HG03175 (cell line): ENCODE results near the gene ANKRD13A.
"Not testable (repeated sequence)": the region's sequence is repeated elsewhere in the genome, so short reads cannot be mapped to it uniquely, and the experiment has no call there.

ENCODE experiments used
- ATAC-seq: cut with Tn5 transposase; IDR thresholded peaks from one replicate; pipeline ENCODE4 v1.9.1; 2021; ENCODE audit warnings: mild to moderate bottlenecking, moderate library complexity; ENCODE audit not compliant: unreplicated experiment

ANKRD13A gene

GRCh38 chr12:110047297-110047940 lies 48.2 kb downstream of the ANKRD13A start:
- ATAC-seq, result no peak

DNA sequence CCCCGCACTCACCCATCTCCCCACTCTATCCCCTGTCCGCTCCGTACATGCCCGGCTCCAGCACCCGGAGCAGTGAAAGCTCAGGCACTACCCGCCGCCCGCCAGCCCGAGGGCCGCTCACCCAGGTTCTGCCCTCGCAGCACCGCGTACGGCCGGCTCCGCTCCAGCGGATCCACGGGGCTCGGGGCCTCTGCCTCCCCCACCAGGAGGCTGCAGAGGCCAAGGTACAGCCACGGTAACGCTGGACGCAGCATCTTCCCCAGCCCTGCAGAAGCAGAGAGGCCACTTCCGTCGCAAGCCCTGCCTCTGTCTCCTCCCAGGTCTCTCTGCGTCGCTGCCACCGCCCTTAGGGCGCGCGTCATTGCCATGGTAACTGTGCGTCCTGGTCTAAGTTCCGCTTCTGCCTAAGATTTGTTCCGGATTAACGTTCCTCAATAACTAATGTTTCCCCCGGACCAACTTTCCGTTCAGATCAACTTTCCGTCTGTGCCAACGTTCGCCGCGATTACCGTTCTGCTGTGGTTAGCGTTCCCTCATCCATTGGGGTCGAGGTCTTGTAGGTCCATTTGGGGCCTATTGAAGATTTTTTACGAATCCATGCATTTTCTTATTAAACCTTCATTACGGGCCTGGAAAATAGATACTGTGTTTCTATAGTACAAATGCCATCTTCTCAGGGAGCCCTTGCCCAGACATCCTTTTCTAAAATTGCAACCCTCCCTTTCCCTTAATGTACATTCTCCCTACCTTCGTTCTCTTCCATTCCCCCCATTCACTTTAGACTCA lies 49.2 kb downstream of the ANKRD13A start, which contains the start of gene C12orf76:
Gene C12orf76 (minus strand): TSS at position 281 of the 786 bp plus-strand sequence. CDS start 27 bp downstream, at position 254.
- peak; percentile 98 for ATAC-seq

DNA sequence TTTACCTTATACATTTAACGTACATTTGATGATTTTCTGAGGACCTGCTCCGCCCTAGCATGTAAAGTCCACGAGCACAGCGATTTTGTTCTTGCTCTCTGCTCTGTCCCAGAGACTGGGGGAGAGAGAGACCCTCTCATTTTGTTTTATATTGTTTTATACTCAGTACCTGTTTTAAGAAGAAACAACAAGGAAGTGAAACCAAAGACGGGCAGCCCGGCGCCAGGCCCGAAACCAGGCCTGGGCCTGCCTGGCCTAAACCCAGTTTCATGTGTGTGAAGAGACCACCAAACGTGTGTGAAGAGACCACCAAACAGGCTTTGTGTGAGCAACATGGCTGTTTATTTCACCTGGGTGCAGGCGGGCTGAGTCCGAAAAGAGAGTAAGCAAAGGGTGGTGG lies 49.8 kb downstream of the ANKRD13A start:
- ATAC-seq, result peak; percentile 29

DNA sequence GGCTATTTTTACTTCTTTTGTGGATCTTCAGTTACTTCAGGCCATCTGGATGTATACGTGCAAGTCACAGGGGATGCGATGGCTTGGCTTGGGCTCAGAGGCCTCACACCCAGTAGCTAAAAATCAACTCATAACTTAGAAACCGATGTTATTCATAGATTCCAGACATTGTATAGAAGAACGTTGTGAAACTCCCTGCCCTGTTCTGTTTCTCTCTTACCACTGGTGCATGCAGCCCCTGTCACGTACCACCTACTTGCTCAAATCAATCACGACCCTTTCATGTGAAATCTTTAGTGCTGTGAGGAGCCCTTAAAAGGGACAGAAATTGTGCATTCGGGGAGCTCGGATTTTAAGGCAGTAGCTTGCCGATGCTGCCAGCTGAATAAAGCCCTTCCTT lies 50.4 kb downstream of the ANKRD13A start:
- not testable (repeated sequence) for ATAC-seq

- no peak for ATAC-seq
Observed at GRCh38 chr12:110050927-110051326, 51.7 kb downstream of the ANKRD13A start.

DNA sequence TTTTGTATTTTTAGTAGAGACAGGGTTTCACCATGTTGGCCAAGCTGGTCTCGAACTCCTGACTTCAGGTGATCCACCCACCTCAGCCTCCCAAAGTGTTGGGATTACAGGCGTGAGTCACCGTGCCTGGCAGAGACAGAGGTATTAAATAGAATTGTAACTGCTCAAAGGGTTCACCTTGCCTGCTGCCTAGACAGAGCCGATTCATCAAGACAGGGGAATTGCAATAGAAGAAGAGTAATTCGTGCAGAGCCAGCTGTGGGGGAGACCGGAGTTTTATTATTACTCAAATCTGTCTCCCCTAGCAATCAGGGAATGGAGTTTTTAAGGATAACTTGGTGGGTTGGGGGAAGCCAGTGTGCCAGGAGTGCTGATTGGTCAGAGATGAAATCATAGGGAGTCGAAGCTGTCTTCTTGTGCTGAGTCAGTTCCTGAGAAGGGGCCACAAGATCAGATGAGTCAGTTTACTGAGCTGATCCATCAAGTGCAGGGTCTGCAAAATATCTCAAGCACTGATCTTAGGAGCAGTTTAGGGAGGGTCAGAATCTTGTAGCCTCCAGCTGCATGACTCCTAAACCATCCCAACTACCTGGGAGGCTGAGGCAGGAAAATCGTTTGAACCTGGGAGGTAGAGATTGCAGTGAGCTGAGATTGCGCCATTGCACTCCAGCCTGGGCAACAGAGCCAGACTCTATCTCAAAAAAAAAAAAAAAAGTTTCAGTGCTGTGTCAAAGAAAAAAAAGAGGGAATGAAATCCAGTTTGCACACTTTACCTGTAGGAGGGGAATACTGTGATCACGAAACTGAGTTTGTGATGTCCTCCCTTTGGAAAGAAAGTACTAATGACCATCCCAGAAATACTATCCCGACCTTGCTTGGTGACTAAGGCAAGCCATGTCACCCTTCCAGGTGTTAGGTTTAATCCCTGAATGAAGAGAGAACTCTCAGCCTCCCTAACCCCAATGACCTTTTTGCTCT lies 56.4 kb downstream of the ANKRD13A start:
- not testable (repeated sequence) for ATAC-seq

DNA sequence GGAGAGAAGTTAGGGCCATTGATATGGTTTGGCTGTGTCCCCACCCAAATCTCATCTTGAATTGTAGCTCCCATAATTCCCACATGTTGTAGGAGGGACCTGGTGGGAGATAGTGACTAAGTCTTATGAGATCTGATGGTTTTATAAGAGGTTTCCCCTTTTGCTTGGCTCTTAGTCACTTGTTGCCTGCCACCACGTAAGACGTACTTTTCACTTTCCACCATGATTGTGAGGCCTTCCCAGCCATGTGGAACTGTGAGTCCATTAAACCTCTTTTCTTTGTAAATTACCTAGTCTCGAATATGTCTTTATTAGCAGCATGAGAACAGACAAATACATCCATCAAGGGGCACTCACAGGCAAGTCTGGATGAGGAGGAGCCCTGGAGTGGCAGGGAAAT lies 57.4 kb downstream of the ANKRD13A start:
- not testable (repeated sequence) for ATAC-seq

DNA sequence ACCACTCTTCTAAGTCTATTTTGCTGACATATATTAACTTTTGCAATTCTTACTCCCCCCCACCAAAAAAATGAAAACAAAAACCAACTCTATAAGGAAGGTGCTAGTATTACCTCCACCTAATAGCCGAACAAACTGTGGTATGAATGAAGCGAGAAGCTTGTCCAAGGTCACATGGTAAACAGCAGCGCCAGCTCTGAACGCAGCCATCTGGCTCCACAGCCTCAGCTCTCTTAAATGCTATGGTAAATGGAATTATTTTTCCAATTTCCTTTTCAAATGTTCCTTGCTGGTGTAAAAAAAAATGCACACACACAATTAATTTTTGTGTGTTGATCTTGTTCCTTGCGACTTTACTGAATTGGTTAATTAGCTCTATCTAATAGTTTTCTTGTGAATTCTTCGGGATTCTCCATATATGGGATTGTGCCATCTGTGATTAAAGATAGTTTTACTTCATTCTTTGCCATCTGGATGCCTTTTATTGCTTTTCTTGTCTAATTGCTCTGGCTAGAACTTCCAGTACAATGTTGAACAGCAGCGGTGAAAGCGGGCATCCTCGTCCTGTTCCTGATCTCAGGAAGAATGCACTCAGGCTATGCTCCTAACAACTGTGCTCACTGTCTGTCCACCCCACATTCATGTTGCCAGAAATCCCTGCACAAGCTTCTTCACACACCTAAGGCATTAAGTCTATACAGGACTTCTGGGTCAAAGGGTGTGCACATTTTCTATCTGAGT lies 59.8 kb downstream of the ANKRD13A start:
- ATAC-seq, result no peak

GRCh38 chr12:110059651-110060000 lies 60.4 kb downstream of the ANKRD13A start:
- ATAC-seq, result no peak

- ATAC-seq, result no peak
Observed at GRCh38 chr12:110062241-110062640, 63.0 kb downstream of the ANKRD13A start.

DNA sequence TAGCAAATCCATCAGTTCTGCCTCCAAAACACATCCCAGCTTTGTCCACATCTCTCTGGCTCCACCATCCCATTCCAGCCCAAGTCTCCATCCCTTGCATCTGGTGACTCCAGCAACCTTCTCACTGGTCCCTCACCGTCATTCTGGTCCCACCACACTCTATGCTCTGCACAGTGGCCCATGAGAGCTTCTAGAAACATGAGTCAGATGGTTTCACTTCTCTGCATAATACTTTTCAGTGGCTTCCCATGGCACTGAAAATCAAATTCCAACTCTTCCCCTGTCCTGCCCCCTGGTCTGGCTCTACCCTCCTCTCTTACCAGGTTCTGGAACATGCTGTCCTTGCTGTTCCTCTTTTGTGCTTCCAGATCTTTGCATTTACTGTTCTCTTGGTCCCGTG lies 66.3 kb downstream of the ANKRD13A start:
- no peak for ATAC-seq

GRCh38 chr12:110067531-110067930 lies 68.3 kb downstream of the ANKRD13A start:
- no peak for ATAC-seq

GRCh38 chr12:110068115-110068514 lies 68.9 kb downstream of the ANKRD13A start:
- ATAC-seq, result not testable (repeated sequence)

GRCh38 chr12:110068654-110069053 lies 69.4 kb downstream of the ANKRD13A start:
- ATAC-seq, result no peak

- no peak for ATAC-seq
Observed at GRCh38 chr12:110071504-110071903, 72.3 kb downstream of the ANKRD13A start.

DNA sequence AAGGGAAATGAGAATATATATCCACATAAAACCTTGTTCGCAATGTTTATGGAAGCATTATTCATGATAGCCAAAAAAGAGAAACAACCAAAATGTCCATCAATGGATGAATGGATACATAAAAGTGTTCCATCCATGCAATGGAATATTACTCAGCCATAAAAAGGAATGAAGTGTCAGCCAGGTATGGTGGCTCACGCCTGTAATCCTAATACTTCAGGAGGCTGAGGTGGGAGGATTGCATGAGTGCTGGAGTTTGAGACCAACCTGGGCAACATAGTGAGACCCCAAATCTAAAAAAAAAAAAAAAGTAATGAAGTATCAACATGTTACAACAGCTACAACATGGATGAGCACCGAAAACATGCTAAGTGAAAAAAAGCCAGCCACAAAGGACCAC lies 72.7 kb downstream of the ANKRD13A start:
- ATAC-seq, result no peak

DNA sequence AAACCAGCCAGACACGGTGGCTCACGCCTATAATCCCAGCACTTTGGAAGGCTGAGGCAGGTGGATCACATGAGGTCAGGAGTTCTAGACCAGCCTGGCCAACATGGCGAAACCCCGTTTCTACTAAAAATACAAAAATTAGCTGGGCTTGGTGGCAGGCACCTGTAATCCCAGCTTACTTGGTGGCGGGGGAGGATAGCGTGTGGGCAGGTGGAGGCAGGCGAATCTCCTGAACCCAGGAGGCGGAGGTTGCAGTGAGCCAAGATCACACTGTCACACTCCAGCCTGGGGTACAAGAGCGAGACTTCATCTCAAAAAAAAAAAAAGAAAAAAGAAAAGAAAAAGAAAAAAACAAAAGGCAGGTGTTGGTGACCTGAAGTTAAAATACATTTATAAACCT lies 73.4 kb downstream of the ANKRD13A start:
- ATAC-seq, result not testable (repeated sequence)

DNA sequence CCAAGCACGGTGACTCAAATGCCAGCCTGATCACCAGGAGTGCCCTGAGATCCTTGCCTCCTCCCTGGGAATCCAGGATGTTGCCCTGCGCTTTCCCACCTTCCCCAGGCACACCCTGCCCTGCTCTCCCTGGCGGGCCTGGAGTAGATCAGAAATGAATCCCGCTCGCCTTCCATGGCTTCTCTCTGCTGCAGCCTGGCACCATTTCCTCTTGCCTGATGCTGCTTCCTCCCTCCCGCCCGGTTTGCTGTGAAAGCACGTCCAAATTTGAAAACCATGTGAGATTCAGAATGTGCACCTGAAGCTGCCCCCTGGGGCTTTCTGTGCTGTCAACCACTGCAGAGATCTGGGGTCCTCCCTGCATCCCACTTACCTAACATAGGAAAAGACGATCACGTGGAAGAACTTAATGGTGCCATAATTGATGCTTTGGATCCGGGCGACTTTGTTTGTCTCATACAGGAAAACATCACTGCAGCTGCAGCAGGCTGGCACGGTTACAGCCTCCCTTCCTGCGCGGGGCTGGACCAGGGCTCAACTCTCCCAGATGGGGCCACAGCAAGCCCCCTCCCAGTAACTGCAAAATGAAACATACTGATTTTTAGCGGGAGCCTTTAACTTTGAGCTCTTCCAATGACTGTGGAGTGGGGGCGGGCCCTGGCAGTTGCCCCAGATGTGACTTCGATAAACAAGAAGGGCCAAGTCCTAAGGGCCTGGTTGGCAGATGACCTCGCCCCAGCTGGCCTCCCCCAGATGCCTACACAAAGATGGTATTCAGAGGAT lies 74.0 kb downstream of the ANKRD13A start:
- no peak for ATAC-seq

DNA sequence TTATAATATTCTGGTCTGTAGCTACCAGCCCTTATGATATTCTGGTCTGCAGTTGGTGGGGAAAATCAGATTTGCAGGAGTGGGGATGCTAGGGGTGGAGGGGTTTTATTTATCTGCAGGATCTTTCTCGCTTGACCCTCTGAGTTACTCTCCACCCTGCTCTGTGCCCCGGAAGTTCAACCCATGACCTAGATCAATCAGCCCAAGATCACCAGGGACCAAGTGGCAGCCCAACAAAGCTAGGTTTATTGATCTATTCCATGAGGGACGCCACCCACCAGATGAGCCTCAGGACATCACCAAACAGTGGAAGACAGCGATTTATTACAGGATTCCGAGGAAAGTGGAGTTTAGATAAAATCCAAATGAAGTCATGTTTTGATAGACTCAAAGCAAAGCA lies 74.9 kb downstream of the ANKRD13A start:
- ATAC-seq, result no peak

DNA sequence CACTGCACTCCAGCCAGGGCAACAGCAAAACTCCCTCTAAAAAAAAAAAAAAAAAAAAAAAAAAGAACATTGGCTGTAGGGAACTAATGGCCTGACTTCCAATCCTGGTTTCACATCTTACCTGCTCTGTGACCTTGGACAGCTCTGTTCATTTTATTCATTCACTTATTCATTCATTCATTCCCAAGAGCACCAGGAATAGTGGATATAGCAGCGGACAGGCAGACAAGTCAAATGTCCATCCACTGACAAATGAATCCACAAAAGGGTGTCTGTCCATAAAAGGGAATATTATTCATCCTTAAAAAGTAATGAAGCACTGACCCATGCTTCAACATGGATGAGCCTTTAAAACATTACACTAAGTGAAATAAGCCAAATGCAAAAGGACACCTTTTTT lies 76.7 kb downstream of the ANKRD13A start:
- ATAC-seq, result no peak
